PC-9 (cell line): ENCODE results near the gene CSF1R.

Experiments
- EZH2 ChIP-seq: fragments of 200-600 bp; sonication (generic); IDR thresholded peaks from 2 replicates; pipeline ENCODE4 v1.8.0; 2017; ENCODE audit warnings: antibody characterized with exemption, low read depth
- TF ChIP-seq, protein P1 (sequence below): fragments of 200-600 bp; sonication (generic); conservative IDR thresholded peaks from 2 replicates; pipeline ENCODE4 v1.6.1; 2017; ENCODE audit warnings: mixed run types, antibody characterized with exemption, mild to moderate bottlenecking, moderate library complexity

DNA sequence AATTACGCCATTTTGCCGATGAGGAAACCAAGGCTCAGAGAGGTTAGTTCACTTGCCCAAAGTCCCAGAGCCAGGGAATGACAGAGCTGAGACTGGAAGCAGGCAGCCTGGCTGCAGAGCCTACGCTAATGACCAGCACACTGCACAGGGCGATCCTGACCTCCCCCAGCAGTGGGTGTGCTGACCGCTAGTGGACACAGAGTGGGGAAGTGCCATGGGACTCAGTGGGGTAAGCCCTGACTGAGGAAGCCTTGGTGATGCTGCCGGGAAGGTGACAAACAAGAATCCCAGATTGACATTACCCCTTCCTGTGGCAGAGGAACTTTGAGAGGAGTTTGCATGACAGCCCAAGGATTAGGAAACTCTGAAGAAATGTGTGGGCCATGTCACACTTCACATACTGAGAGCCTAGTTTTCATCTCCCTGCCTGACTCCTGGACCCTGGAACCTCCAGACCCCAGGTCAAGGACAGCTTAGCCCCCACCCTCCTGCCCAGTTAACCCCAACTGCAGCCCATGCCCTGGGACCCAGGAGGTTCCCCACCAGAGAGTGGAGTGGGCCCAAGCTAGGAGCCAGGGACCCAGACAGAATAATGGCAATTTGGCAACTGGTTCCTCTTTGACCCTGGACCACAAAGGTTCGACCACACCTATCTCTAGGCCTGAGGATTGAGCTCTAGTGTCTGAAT lies 19.7 kb upstream of the CSF1R start:
- TF ChIP-seq, protein P1, sequence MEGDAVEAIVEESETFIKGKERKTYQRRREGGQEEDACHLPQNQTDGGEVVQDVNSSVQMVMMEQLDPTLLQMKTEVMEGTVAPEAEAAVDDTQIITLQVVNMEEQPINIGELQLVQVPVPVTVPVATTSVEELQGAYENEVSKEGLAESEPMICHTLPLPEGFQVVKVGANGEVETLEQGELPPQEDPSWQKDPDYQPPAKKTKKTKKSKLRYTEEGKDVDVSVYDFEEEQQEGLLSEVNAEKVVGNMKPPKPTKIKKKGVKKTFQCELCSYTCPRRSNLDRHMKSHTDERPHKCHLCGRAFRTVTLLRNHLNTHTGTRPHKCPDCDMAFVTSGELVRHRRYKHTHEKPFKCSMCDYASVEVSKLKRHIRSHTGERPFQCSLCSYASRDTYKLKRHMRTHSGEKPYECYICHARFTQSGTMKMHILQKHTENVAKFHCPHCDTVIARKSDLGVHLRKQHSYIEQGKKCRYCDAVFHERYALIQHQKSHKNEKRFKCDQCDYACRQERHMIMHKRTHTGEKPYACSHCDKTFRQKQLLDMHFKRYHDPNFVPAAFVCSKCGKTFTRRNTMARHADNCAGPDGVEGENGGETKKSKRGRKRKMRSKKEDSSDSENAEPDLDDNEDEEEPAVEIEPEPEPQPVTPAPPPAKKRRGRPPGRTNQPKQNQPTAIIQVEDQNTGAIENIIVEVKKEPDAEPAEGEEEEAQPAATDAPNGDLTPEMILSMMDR: no peak
- no peak for TF ChIP-seq EZH2
